ENCODE results near the gene SMIM13. TPM values are rescaled to one million over a fixed set of nuclear protein-coding genes. Genes with fewer than 3 reads are reported as not detected.
A peak's percentile ranks its signal among the peaks of the same experiment; 100 is the strongest.

Gene SMIM13
- total and polyA plus RNA-seq, 4 donors, result 2.5 to 9.8 (median 7.4) TPM

DNA sequence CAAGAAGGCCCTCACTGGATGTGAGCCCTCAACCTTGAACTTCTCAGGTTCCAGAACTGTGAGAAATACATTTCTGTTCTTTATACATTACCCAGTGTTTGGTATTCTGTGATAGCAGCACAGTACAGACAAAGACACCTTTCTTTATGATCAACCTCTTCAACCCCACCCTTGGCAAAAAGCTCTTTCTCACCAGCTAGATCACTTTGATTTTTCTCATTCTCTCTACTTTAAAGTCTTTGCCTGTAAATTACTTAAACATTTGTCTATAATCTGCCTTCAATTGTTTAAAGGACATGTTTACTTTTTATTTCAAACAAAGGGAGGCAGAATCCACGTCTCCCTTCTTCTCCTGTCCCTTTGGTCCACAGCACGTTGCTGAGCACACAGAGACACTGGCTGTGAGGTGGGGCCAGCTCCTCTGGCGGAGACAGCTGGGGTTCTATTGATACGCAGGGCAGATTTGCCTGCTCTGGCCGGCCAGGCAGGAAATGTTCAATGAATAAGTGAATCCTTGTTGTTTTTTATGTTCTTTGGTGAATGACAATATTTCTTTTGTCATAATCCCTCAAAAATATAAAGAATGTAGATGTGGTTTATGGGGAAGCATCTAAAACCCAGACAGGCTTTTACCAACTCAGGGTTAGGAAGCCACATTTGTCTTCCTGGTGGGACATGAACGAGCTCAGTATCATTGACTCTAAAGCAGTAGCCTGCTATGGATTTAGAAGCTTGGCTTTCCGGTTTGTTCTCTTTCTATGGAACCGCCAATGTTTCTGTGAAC lies 86.0 kb downstream of the SMIM13 start:
- Histone ChIP-seq H3K27ac (ENCODE audit: low read depth in 1 of 2, low read length in 2 of 2) (no peak overlapping the region), H3K27me3 (ENCODE audit: control insufficient read depth in 1 of 2, insufficient read depth in 2 of 2, low read length in 1 of 2) (no peaks in the 10 kb centered on the region), H3K36me3 (ENCODE audit: control insufficient read depth in 1 of 2, insufficient read depth in 2 of 2, low read length in 1 of 2) (peaks cover 0 to 6% of the 10 kb centered on the region in 2 donors), H3K4me1 (ENCODE audit: control insufficient read depth in 1 of 2, insufficient read depth in 2 of 2, low read length in 2 of 2) (no peaks in the 10 kb centered on the region), H3K4me3 (ENCODE audit: low read length in 2 of 2) (no peak overlapping the region), H3K9me3 (ENCODE audit: control insufficient read depth, low read length) (no peaks in the 10 kb centered on the region)
- DNase-seq, result no peak
- ATAC-seq (ENCODE audit: low FRiP score), result no peak
- 77 to 82% methylated on average over 8 of the region's 8 CpGs for WGBS, 2 donors
- intact Hi-C loops (cut with DNase I), result loop anchor here in 1 of 2 donors (10.0 kb wide), 1 partner anchor 55 kb away; the partner anchor contains the start of gene NEDD9

DNA sequence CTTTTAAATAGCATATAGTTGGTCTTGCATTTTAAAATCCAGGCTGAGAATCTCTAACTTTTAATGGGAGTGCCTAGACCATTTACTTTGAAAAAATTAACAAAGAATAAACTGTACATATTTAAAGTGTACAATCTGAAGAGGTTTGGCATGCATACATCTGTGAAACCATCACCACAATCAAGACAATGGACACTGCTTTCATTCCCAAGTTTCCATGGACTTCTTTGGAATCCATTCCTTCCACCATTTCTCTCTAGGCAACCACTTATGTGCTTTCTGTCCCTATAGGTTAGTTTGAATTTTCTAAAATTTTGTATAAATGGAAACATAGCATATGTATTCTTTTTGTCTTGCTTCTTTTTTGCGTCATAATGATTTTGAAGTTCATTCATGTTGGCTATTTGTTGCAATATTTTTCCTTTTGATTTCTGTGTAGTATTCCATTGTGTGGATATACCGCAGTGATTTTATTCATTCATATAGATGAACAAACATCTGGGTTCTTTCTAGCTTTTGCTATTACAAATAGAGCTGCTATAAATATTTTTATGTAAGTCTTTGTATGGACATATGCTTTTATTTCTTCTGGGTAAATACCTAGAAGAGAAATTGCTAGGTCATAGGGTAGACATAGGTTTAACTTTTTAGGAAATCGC lies 88.0 kb downstream of the SMIM13 start:
- ATAC-seq (ENCODE audit: low FRiP score), result no peak
- intact Hi-C loops (cut with DNase I), result no loop called here

DNA sequence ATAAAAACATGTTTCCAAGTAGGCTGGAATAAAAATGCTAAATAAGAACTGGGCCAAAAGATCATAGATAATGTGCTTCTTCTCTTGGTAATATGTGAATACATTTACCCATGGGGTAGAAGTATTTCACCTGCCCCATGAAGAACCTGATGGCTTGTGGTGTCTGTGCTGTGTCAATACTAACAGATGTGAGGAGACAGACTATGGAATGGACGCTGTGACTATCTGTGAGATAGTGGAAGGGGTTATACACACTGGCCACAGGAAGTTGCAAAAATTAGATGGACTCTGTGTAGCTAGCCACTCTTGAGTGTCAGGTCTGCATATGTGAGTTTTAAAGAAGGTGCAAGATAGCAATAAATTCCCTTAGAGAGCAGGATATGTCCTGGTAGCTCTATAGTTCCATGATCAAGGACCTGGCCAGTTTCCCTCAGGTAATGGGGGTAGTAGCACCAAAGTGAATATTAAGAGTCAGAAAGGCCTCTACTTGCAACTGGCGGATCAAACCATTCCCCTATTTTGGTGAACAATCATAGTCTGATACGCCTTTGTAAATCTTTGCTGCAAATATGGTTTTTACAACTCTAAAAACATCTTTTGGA lies 90.2 kb downstream of the SMIM13 start:
- Histone ChIP-seq H3K9me3 (ENCODE audit: control insufficient read depth, low read length) (no peaks in the 10 kb centered on the region), H3K4me3 (ENCODE audit: low read length in 2 of 2) (no peak overlapping the region), H3K4me1 (ENCODE audit: control insufficient read depth in 1 of 2, insufficient read depth in 2 of 2, low read length in 2 of 2) (no peaks in the 10 kb centered on the region), H3K27me3 (ENCODE audit: control insufficient read depth in 1 of 2, insufficient read depth in 2 of 2, low read length in 1 of 2) (no peaks in the 10 kb centered on the region), H3K36me3 (ENCODE audit: control insufficient read depth in 1 of 2, insufficient read depth in 2 of 2, low read length in 1 of 2) (peaks cover 6 to 15% of the 10 kb centered on the region in 2 donors), H3K27ac (ENCODE audit: low read depth in 1 of 2, low read length in 2 of 2) (peak overlapping the region in 1 of 2 donors; percentile 57)
- 85 to 86% methylated on average over 3 of the region's 3 CpGs for WGBS, 2 donors
- ATAC-seq (ENCODE audit: low FRiP score) (no peak), DNase-seq (no peak)
- intact Hi-C loops (cut with DNase I), result no loop called here

More for the DNA sequence above, 88.0 kb downstream of the SMIM13 start:
- H3K27ac ChIP-seq (ENCODE audit: low read depth in 1 of 2, low read length in 2 of 2), result no peak overlapping the region
- H3K4me1 ChIP-seq (ENCODE audit: control insufficient read depth in 1 of 2, insufficient read depth in 2 of 2, low read length in 2 of 2), result no peaks in the 10 kb centered on the region
- 95 to 99% methylated on average over 3 of the region's 3 CpGs for WGBS, 2 donors
- no peaks in the 10 kb centered on the region for H3K27me3 ChIP-seq (ENCODE audit: control insufficient read depth in 1 of 2, insufficient read depth in 2 of 2, low read length in 1 of 2)
- peaks cover 6 to 11% of the 10 kb centered on the region in 2 donors for H3K36me3 ChIP-seq (ENCODE audit: control insufficient read depth in 1 of 2, insufficient read depth in 2 of 2, low read length in 1 of 2)
- no peaks in the 10 kb centered on the region for H3K9me3 ChIP-seq (ENCODE audit: control insufficient read depth, low read length)
- DNase-seq, result no peak
- no peak overlapping the region for H3K4me3 ChIP-seq (ENCODE audit: low read length in 2 of 2)

DNA sequence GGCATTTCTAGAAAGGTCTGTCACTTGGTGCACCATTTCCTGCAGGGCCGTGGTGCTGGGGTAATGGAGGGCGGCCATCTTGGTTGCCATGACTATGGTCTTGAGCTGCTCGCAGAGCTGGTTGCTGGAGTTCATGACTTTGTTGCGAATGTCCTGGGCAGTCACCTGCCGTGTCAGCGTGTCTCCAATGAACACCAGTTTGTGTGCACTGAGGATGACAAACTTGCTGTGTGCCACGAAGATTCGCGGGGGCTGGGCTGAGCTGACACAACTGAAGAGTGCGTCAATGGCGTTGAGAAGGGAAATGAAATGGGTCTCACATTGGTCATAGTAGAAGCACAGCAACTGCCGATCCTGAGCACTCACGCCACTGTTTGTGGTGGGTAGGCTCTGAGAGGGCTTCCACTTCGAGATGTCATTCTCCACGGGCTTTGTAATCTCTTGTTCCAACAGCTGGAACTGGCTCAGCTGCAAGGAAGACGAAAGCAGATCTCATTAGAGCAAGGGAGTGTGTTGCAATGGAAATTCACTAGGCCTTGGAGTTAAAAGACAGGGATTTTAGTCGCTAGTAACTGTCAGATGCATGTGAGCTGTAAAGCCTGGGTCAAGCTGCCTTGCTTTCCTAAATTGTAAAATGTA lies 91.7 kb downstream of the SMIM13 start:
- Histone ChIP-seq H3K27ac (ENCODE audit: low read depth in 1 of 2, low read length in 2 of 2) (no peak overlapping the region), H3K4me3 (ENCODE audit: low read length in 2 of 2) (no peak overlapping the region), H3K4me1 (ENCODE audit: control insufficient read depth in 1 of 2, insufficient read depth in 2 of 2, low read length in 2 of 2) (no peaks in the 10 kb centered on the region), H3K9me3 (ENCODE audit: control insufficient read depth, low read length) (no peaks in the 10 kb centered on the region), H3K27me3 (ENCODE audit: control insufficient read depth in 1 of 2, insufficient read depth in 2 of 2, low read length in 1 of 2) (no peaks in the 10 kb centered on the region), H3K36me3 (ENCODE audit: control insufficient read depth in 1 of 2, insufficient read depth in 2 of 2, low read length in 1 of 2) (peaks cover 8 to 18% of the 10 kb centered on the region in 2 donors)
- DNase-seq, result no peak
- WGBS, 2 donors, result 91 to 93% methylated on average over 17 of the region's 17 CpGs
- ATAC-seq (ENCODE audit: low FRiP score), result no peak
- intact Hi-C loops (cut with DNase I), result no loop called here

DNA sequence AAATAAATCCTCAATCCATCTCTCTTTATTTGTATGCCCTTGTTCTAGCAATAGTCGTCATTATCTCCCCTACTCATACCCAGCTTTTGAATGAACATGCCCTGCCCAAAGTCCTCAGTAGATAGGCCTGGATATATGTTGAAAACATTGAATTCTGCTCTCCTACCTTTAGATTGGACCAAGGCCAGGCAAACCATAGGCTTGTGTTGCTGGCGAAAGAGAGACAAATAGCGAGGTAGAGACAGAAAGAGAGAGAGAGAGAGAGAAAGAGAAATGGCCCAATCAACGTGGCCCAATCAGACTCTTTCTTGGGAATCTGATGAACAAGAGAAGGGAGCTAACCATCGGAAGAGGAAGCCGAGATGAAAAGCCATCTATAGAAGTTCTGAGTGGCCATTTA lies 93.7 kb downstream of the SMIM13 start:
- intact Hi-C loops (cut with DNase I), result no loop called here
- no peak overlapping the region for H3K4me3 ChIP-seq (ENCODE audit: low read length in 2 of 2)
- peaks cover 8 to 29% of the 10 kb centered on the region in 2 donors for H3K36me3 ChIP-seq (ENCODE audit: control insufficient read depth in 1 of 2, insufficient read depth in 2 of 2, low read length in 1 of 2)

More for the DNA sequence above, 93.7 kb downstream of the SMIM13 start:
- ATAC-seq (ENCODE audit: low FRiP score) (no peak), DNase-seq (no peak)
- Histone ChIP-seq H3K9me3 (ENCODE audit: control insufficient read depth, low read length) (no peaks in the 10 kb centered on the region), H3K27me3 (ENCODE audit: control insufficient read depth in 1 of 2, insufficient read depth in 2 of 2, low read length in 1 of 2) (no peaks in the 10 kb centered on the region), H3K27ac (ENCODE audit: low read depth in 1 of 2, low read length in 2 of 2) (no peak overlapping the region), H3K4me1 (ENCODE audit: control insufficient read depth in 1 of 2, insufficient read depth in 2 of 2, low read length in 2 of 2) (no peaks in the 10 kb centered on the region)
- 95 to 97% methylated on average over 6 of the region's 6 CpGs for WGBS, 2 donors

Other genes with a start within 250 kb of the SMIM13 start
- not detected for gene GCM2, start 211.8 kb upstream of the SMIM13 start, total RNA-seq
- not detected for gene GCM2, start 211.8 kb upstream of the SMIM13 start, polyA plus RNA-seq
- 1 to 10 TPM; 1.3 to 2.0 TPM for gene SYCP2L, start 206.8 kb upstream of the SMIM13 start, total RNA-seq
- under 1 TPM in 1 of 2 donors, not detected in 1; 0.95 TPM for gene SYCP2L, start 206.8 kb upstream of the SMIM13 start, polyA plus RNA-seq
- gene ELOVL2, start 49.5 kb upstream of the SMIM13 start, total RNA-seq, result 1 to 10 TPM in 1 of 2 donors, under 1 TPM in 1; 0.81 to 1.5 TPM
- not detected for gene ELOVL2, start 49.5 kb upstream of the SMIM13 start, polyA plus RNA-seq
- gene ERVFRD-1, start 17.9 kb downstream of the SMIM13 start, total RNA-seq, result under 1 TPM in 1 of 2 donors, not detected in 1; 0.12 TPM
- not detected for gene ERVFRD-1, start 17.9 kb downstream of the SMIM13 start, polyA plus RNA-seq
- 100 to 1,000 TPM in 1 of 2 donors, 10 to 100 TPM in 1; 49.8 to 252 TPM for gene NEDD9, start 138.8 kb downstream of the SMIM13 start, total RNA-seq
- gene NEDD9, start 138.8 kb downstream of the SMIM13 start, polyA plus RNA-seq, result 10 to 100 TPM; 11.3 to 26.9 TPM

Data from aorta (tissue), 5 donors.